ENCODE data around the gene OR4K2. TPM values are rescaled to one million over a fixed set of nuclear protein-coding genes. Genes with fewer than 3 reads are reported as not detected.

OR4K2 gene
- total RNA-seq, 1 donor from 2014 or later: not detected

DNA sequence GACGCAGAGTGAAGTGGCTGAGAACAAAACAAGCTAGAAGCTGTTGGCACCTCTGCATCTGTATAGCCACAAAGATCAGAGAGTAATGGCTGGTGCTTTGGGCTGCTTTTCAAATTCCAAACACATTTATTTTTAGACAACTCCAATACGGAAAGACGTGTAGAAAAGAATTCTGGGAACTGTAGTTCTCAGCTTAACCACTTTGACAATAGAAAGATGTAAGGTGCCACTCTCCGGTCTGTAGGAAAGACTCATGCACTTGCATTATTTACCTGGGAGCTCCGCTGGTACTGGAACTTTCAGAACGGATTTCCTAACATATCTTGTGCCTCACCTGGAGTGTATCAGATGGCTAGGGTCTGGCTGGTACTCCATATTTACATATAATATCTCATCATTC, 1.8 kb upstream of the OR4K2 start:
- Histone ChIP-seq H3K4me3 (no peak overlapping the region), H3K36me3 (no peaks in the 10 kb centered on the region), H3K4me1 (no peaks in the 10 kb centered on the region), H3K27me3 (no peaks in the 10 kb centered on the region), H3K27ac (no peak overlapping the region), H3K9me3 (no peaks in the 10 kb centered on the region)
- intact Hi-C loops (cut with DNase I): no loop called here
- TF ChIP-seq, protein P1, sequence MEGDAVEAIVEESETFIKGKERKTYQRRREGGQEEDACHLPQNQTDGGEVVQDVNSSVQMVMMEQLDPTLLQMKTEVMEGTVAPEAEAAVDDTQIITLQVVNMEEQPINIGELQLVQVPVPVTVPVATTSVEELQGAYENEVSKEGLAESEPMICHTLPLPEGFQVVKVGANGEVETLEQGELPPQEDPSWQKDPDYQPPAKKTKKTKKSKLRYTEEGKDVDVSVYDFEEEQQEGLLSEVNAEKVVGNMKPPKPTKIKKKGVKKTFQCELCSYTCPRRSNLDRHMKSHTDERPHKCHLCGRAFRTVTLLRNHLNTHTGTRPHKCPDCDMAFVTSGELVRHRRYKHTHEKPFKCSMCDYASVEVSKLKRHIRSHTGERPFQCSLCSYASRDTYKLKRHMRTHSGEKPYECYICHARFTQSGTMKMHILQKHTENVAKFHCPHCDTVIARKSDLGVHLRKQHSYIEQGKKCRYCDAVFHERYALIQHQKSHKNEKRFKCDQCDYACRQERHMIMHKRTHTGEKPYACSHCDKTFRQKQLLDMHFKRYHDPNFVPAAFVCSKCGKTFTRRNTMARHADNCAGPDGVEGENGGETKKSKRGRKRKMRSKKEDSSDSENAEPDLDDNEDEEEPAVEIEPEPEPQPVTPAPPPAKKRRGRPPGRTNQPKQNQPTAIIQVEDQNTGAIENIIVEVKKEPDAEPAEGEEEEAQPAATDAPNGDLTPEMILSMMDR (IDR thresholded peaks at IDR 0.05): no peak
- ATAC-seq (no peak), DNase-seq (no peak)

DNA sequence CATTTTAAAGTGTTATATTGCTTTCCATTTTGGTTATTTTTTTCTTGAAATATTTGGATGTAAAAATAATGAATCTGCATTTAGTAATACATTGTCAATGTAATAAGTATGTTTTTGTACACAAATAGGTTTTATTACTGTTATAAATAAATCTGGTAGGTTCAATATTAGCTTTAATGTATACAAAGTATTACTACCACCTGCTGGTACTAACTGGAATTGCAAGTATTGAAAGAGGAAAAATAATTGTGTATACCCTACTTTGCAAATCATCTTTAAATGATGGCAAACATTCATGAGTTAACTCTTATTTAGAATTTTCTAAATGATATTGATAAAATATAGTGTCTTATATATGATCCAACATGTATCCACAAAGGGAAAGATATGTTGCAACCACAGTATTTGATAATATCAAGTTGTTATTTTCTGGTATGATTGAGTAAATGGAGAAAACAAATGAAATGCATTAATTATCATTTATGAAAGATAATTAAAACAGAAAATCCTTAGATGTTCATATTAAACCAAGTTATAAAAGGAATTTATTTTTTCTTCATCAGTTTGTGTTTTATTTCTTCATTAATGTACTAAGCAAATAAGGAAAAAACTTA, 3.2 kb downstream of the OR4K2 start:
- Histone ChIP-seq H3K27ac (no peak overlapping the region), H3K36me3 (no peaks in the 10 kb centered on the region), H3K4me1 (no peaks in the 10 kb centered on the region), H3K9me3 (no peaks in the 10 kb centered on the region), H3K27me3 (no peaks in the 10 kb centered on the region), H3K4me3 (no peak overlapping the region)
- ATAC-seq (no peak), DNase-seq (no peak)
- TF ChIP-seq, protein P1 (IDR thresholded peaks at IDR 0.05): peak; percentile 75
- intact Hi-C loops (cut with DNase I): no loop called here

DNA sequence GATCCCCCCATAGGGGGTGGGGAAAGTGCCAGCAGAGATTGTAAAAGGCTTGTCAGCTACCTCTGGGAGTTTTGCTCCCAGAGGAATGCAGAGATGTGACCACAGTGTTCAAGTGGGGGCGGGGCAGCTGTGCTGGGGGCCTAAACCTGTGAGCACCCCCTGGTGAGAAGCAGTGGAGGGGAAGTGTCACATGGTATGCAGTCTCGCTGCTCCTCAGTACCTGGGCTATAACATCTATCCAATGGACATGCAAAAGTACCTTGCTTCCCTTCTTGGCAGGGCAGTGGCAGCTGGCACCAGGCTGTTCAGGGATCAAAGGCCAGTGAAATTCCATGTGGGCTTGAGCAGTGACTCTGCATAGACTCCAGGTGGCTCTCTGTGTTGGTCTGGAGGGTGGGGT, 20.3 kb downstream of the OR4K2 start:
- intact Hi-C loops (cut with DNase I): no loop called here
- peak; percentile 25 for ATAC-seq

DNA sequence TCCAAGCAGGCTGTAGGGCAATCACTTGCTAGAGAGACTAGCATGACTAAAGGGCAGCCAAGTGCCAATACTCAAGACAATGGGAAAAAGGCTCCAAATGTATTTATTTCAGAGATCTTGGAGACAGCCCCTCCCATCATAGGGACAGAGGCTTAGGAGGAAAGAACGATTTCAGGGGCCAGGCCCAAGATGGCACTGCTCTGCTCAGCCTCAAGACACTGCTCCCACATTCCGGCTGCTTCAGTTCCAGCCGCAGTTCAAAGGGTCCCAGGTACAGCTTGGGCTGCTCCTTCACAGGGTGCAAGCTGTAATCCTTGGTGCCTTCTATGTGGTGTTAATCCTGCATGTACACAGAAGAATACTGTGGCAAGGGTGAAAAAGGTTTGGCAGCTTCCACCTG, 26.1 kb downstream of the OR4K2 start:
- Histone ChIP-seq H3K9me3 (peaks cover 9% of the 10 kb centered on the region), H3K27ac (no peak overlapping the region), H3K4me1 (no peaks in the 10 kb centered on the region), H3K27me3 (no peaks in the 10 kb centered on the region), H3K4me3 (no peak overlapping the region), H3K36me3 (no peaks in the 10 kb centered on the region)
- ATAC-seq (peak; percentile 45), DNase-seq (no peak)
- TF ChIP-seq, protein P1 (IDR thresholded peaks at IDR 0.05): no peak
- intact Hi-C loops (cut with DNase I): no loop called here

More for the DNA sequence above, 20.3 kb downstream of the OR4K2 start:
- no peak for DNase-seq
- Histone ChIP-seq H3K36me3 (no peaks in the 10 kb centered on the region), H3K27me3 (no peaks in the 10 kb centered on the region), H3K9me3 (peaks cover 25% of the 10 kb centered on the region), H3K4me3 (no peak overlapping the region), H3K4me1 (no peaks in the 10 kb centered on the region), H3K27ac (no peak overlapping the region)
- TF ChIP-seq, protein P1 (IDR thresholded peaks at IDR 0.05): no peak

DNA sequence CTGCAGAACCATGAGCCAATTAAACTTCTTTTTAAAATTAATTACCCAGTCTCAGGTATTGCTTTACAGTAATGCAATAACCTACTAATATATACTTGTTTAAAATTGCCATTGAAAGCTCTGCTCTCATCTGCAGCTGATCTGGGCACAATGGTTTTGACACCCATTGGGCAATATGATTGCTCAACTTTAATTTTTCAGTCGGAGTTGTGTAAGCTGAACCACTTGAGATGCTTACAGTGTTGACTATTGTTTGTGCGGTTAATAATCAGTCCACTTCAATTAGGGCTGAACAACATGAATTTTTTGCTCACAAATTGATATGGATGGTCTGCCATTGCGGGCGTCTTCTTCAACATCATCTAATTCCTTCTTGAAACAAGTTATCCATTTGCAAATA, 27.5 kb downstream of the OR4K2 start:
- intact Hi-C loops (cut with DNase I): no loop called here
- TF ChIP-seq, protein P1 (IDR thresholded peaks at IDR 0.05): no peak

DNA sequence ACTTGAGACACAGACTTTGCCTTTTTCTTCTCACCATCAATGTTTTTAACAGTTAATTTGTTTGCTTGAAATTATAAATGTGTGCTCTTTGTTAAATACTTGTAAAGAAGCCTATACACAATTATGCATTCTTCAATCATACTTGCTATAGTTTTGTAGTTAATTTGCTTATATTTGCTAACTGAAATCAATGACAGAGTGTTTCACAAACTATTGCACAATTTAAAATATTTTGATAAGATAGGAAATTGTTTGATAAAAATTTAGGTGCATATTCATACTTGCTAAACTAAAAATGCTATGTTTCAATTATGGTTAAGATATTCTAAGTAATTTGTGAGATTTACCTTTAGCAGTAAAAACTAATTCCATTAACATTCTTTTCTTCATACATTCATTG, 31.7 kb downstream of the OR4K2 start:
- no peak for DNase-seq
- no peak overlapping the region for H3K27ac ChIP-seq
- H3K9me3 ChIP-seq: no peaks in the 10 kb centered on the region
- H3K27me3 ChIP-seq: no peaks in the 10 kb centered on the region
- TF ChIP-seq, protein P1 (IDR thresholded peaks at IDR 0.05): no peak
- intact Hi-C loops (cut with DNase I): no loop called here
- H3K4me3 ChIP-seq: no peak overlapping the region
- H3K4me1 ChIP-seq: no peaks in the 10 kb centered on the region
- no peaks in the 10 kb centered on the region for H3K36me3 ChIP-seq
- no peak for ATAC-seq

More for the DNA sequence above, 27.5 kb downstream of the OR4K2 start:
- Histone ChIP-seq H3K27ac (no peak overlapping the region), H3K4me3 (no peak overlapping the region), H3K9me3 (no peaks in the 10 kb centered on the region), H3K36me3 (no peaks in the 10 kb centered on the region), H3K4me1 (no peaks in the 10 kb centered on the region), H3K27me3 (no peaks in the 10 kb centered on the region)
- peak; percentile 67 for ATAC-seq
- no peak for DNase-seq

Data from upper lobe of right lung (tissue), 1 donor.